HCT116 (cell line): ENCODE data around the gene GNAO1. TPM values are rescaled to one million over a fixed set of nuclear protein-coding genes. Genes with fewer than 3 reads are reported as not detected.

Experiments used
- ATAC-seq: fragments of 200-7000 bp; cut with Tn5 transposase; 2 replicates; pipeline ENCODE4 v1.9.1; 2020; ENCODE audit warnings: mild to moderate bottlenecking, moderate library complexity
- BruUV-seq: library from RNA; stranded (reverse); fragments of 400-500 nt; replicated peaks from 2 replicates; lab custom pipeline; 2021; lab: Mats Ljungman, UMichigan
- CTCF ChIA-PET: fragments of 300-600 bp; sonication (Branson Sonifier 250); formaldehyde crosslinking; loops from one replicate; lab custom pipeline; 2021; ENCODE audit warnings: antibody characterized with exemption; lab: Charles Lee
- POLR2A ChIA-PET: fragments of 300-600, 350-600 bp; sonication (Branson Sonifier 250); formaldehyde crosslinking; loops from one replicate; lab custom pipeline; 2021; ENCODE audit warnings: antibody characterized with exemption; lab: Charles Lee
- RAD21 ChIA-PET, 2 experiments: fragments of 300-600 bp; sonication (Branson Sonifier 250); formaldehyde crosslinking; loops; one replicate each; lab custom pipeline; 2023; ENCODE audit warnings: low total read pairs in 2 of 2; ENCODE audit not compliant: uncharacterized antibody in 2 of 2, unreplicated experiment in 2 of 2, low non-redundant PET in 1 of 2; lab: Charles Lee
- DNase-seq: peaks from one replicate; pipeline ENCODE4 v3.0.0-alpha.2; 2010; ENCODE audit warnings: low read depth, low spot score
- H2AFZ ChIP-seq: fragments of 200-600 bp; shearing (Covaris generic), sonication (generic); 2 replicates; pipeline ENCODE4 v1.6.1; 2017; ENCODE audit warnings: low read depth, mixed run types, mixed read lengths, antibody characterized with exemption, low read length; ENCODE audit not compliant: poor library complexity, severe bottlenecking
- H3K27ac ChIP-seq: 2 replicates; pipeline ENCODE4 v1.5.1; 2012; ENCODE audit warnings: low read depth, low read length
- H3K27me3 ChIP-seq: fragments of 200-600 bp; sonication (generic); 2 replicates; pipeline ENCODE4 v1.6.1; 2016; ENCODE audit warnings: mixed run types, low read length, mixed read lengths; ENCODE audit not compliant: insufficient read depth
- H3K36me3 ChIP-seq, 2 experiments: fragments of 200-500 bp in 1 of 2; fragments of 200-600 bp in 1 of 2; sonication (Bioruptor generic) in 1 of 2; sonication (generic) in 1 of 2; 2 replicates each; pipeline versions ENCODE4 v1.5.1 to v1.6.1; 2014 to 2016; ENCODE audit warnings: low read length in 2 of 2, inconsistent platforms in 1 of 2, mixed read lengths in 1 of 2, mixed run types in 1 of 2; ENCODE audit not compliant: insufficient read depth in 2 of 2, control insufficient read depth in 1 of 2
- H3K4me1 ChIP-seq, 2 experiments: fragments of 200-600 bp in 1 of 2; sonication (generic) in 1 of 2; 2 replicates each; pipeline versions ENCODE4 v1.5.1 to v1.6.1; 2012 to 2017; ENCODE audit warnings: low read length in 2 of 2, inconsistent platforms in 1 of 2, mild to moderate bottlenecking in 1 of 2, mixed read lengths in 1 of 2, mixed run types in 1 of 2, moderate library complexity in 1 of 2; ENCODE audit not compliant: insufficient read depth in 2 of 2, control insufficient read depth in 1 of 2
- H3K4me2 ChIP-seq: fragments of 200-600 bp; sonication (generic); 2 replicates; pipeline ENCODE4 v1.6.1; 2017; ENCODE audit warnings: mixed run types, low read length, mixed read lengths
- H3K4me3 ChIP-seq, 2 experiments: fragments of 200-600 bp in 1 of 2; sonication (generic) in 1 of 2; replicated peaks in 1 of 2; 2 replicates each; pipeline ENCODE4 v1.5.1; 2011 to 2016; ENCODE audit warnings: low read length in 2 of 2, control low read depth in 1 of 2, low read depth in 1 of 2, mild to moderate bottlenecking in 1 of 2, mixed read lengths in 1 of 2, mixed run types in 1 of 2
- H3K79me2 ChIP-seq: fragments of 200-600 bp; sonication (generic); 2 replicates; pipeline ENCODE4 v1.6.1; 2017; ENCODE audit warnings: mild to moderate bottlenecking, mixed run types, low read length, moderate library complexity, mixed read lengths; ENCODE audit not compliant: insufficient read depth
- H3K9ac ChIP-seq: fragments of 200-600 bp; sonication (generic); 2 replicates; pipeline ENCODE4 v1.6.1; 2016; ENCODE audit warnings: low read length, mixed read lengths
- H3K9me2 ChIP-seq: fragments of 200-600 bp; sonication (generic), shearing (Covaris generic); 2 replicates; pipeline ENCODE4 v1.6.1; 2017; ENCODE audit warnings: mixed run types, mild to moderate bottlenecking, moderate library complexity; ENCODE audit not compliant: insufficient read depth
- H3K9me3 ChIP-seq, 2 experiments: fragments of 200-500 bp in 1 of 2; fragments of 200-600 bp in 1 of 2; sonication (Bioruptor generic) in 1 of 2; sonication (generic) in 1 of 2; 2 replicates each; pipeline ENCODE4 v1.6.1; 2014 to 2017; ENCODE audit warnings: low read length in 2 of 2, mixed read lengths in 2 of 2, inconsistent platforms in 1 of 2, low read depth in 1 of 2, mild to moderate bottlenecking in 1 of 2, mixed run types in 1 of 2, moderate library complexity in 1 of 2; ENCODE audit not compliant: control insufficient read depth in 1 of 2, insufficient read depth in 1 of 2
- H4K20me1 ChIP-seq: fragments of 200-600 bp; sonication (generic), shearing (Covaris generic); 2 replicates; pipeline ENCODE4 v1.6.1; 2017; ENCODE audit warnings: mixed run types, mild to moderate bottlenecking, moderate library complexity; ENCODE audit not compliant: insufficient read depth
- ATF3 ChIP-seq: IDR thresholded peaks from 2 replicates; pipeline ENCODE4 v1.6.1; 2012
- CEBPB ChIP-seq: IDR thresholded peaks from 2 replicates; pipeline ENCODE4 v1.6.1; 2012; ENCODE audit warnings: low read depth
- CTCF ChIP-seq, 3 experiments: fragments of 200-600 bp in 1 of 3; sonication (generic) in 1 of 3; IDR thresholded peaks in 2 of 3; conservative IDR thresholded peaks in 1 of 3; 2 replicates each; pipeline ENCODE4 v1.5.1; 2012 to 2017; ENCODE audit warnings: low read depth in 2 of 3, low read length in 2 of 3, antibody characterized with exemption in 1 of 3, borderline replicate concordance in 1 of 3, control low read depth in 1 of 3, mild to moderate bottlenecking in 1 of 3, mixed read lengths in 1 of 3, mixed run types in 1 of 3, moderate library complexity in 1 of 3; ENCODE audit not compliant: insufficient read depth in 1 of 3
- EGR1 ChIP-seq: IDR thresholded peaks from 2 replicates; pipeline ENCODE4 v1.6.1; 2012; ENCODE audit warnings: low read depth
- EZH2 ChIP-seq: fragments of 200-600 bp; sonication (generic); IDR thresholded peaks from 2 replicates; pipeline ENCODE4 v1.6.1; 2017; ENCODE audit warnings: antibody characterized with exemption, mixed run types
- EZH2phosphoT487 ChIP-seq: fragments of 200-600 bp; IDR thresholded peaks from 2 replicates; pipeline ENCODE4 v1.6.1; 2018; ENCODE audit warnings: antibody characterized with exemption, borderline replicate concordance
- FOSL1 ChIP-seq: IDR thresholded peaks from 2 replicates; pipeline ENCODE4 v1.6.1; 2012; ENCODE audit warnings: low read depth
- MAX ChIP-seq: IDR thresholded peaks from 2 replicates; pipeline ENCODE4 v1.6.1; 2012
- POLR2A ChIP-seq: IDR thresholded peaks from 2 replicates; pipeline ENCODE4 v1.7.0; 2011; ENCODE audit warnings: borderline replicate concordance; ENCODE audit not compliant: insufficient read depth, insufficient read length; ENCODE audit errors: extremely low read depth
- RAD21 ChIP-seq: IDR thresholded peaks from 2 replicates; pipeline ENCODE4 v1.6.1; 2012; ENCODE audit warnings: low read depth, mild to moderate bottlenecking
- SIN3A ChIP-seq: IDR thresholded peaks from 2 replicates; pipeline ENCODE4 v1.6.1; 2012; ENCODE audit warnings: low read depth
- SP1 ChIP-seq: IDR thresholded peaks from 2 replicates; pipeline ENCODE4 v1.6.1; 2012; ENCODE audit warnings: low read depth
- SRF ChIP-seq: IDR thresholded peaks from 2 replicates; pipeline ENCODE4 v1.6.1; 2012; ENCODE audit warnings: low read depth
- TCF7L2 ChIP-seq: IDR thresholded peaks from 2 replicates; pipeline ENCODE4 v1.7.0; 2011; ENCODE audit warnings: borderline replicate concordance, inconsistent platforms; ENCODE audit not compliant: insufficient read depth, insufficient read length; ENCODE audit errors: extremely low read depth
- YY1 ChIP-seq: IDR thresholded peaks from 2 replicates; pipeline ENCODE4 v1.6.1; 2011; ENCODE audit warnings: low read length, low read depth, moderate library complexity, mild to moderate bottlenecking; ENCODE audit not compliant: insufficient replicate concordance; ENCODE audit errors: extremely low read depth
- ZFX ChIP-seq: fragments of 450-650 bp; IDR thresholded peaks from 2 replicates; pipeline ENCODE4 v1.6.1; 2017
- intact Hi-C: fragments of 100-400 bp; cut with micrococcal nuclease; formaldehyde crosslinking; loops from 2 replicates; pipeline ENCODE4 v1.10.0; 2022
- total RNA-seq: library from RNA; stranded (reverse); gene quantifications from one replicate; pipeline ENCODE4 v1.2.1, GENCODE V29; 2021; ENCODE audit not compliant: unreplicated experiment

GNAO1 gene
- total RNA-seq, 1 experiment from 2014 or later, result 0.12 TPM

GRCh38 chr16:56309008-56309407, 117.7 kb downstream of the GNAO1 start:
- BruUV-seq, result no TSS peak
- ChIA-PET POLR2A (no interaction called here), CTCF (no interaction called here), RAD21 (no interaction called here)
- H3K9me2 ChIP-seq, result no peaks in the 10 kb centered on the region
- H3K9me3 ChIP-seq, result no peaks in the 10 kb centered on the region
- H3K36me3 ChIP-seq, result no peaks in the 10 kb centered on the region
- no peak overlapping the region for H3K27ac ChIP-seq
- DNase-seq (no peak), ATAC-seq (no peak)
- no peaks in the 10 kb centered on the region for H3K79me2 ChIP-seq
- H3K9ac ChIP-seq, result no peak overlapping the region
- intact Hi-C loops, result no loop called here
- no peak overlapping the region for H2AFZ ChIP-seq
- no peaks in the 10 kb centered on the region for H4K20me1 ChIP-seq
- no peaks in the 10 kb centered on the region for H3K4me1 ChIP-seq
- TF ChIP-seq EZH2 (no peak), SP1 (no peak), SIN3A (no peak), CEBPB (no peak), ZFX (no peak), YY1 (no peak), POLR2A (no peak)
- H3K4me3 ChIP-seq, result no peak overlapping the region
- H3K4me2 ChIP-seq, result no peak overlapping the region
- no peaks in the 10 kb centered on the region for H3K27me3 ChIP-seq

- H3K9me3 ChIP-seq, result no peaks in the 10 kb centered on the region
- no peak overlapping the region for H2AFZ ChIP-seq
- TF ChIP-seq YY1 (no peak), SP1 (no peak), EZH2 (no peak), ATF3 (no peak), FOSL1 (no peak), CTCF (IDR thresholded peaks at IDR 0.05 in 2 of 3, conservative IDR thresholded peaks at IDR 0.05 in 1 of 3; ENCODE audit: borderline replicate concordance in 1 of 3, insufficient read depth in 1 of 3, low read depth in 2 of 3, low read length in 2 of 3) (no peak), RAD21 (no peak), EZH2phosphoT487 (no peak), POLR2A (no peak), CEBPB (no peak), SRF (no peak), SIN3A (no peak), TCF7L2 (no peak), MAX (no peak), EGR1 (no peak)
- ATAC-seq (no peak), DNase-seq (no peak)
- no peaks in the 10 kb centered on the region for H3K27me3 ChIP-seq
- H3K36me3 ChIP-seq, result no peaks in the 10 kb centered on the region
- CTCF ChIA-PET, result interaction anchor here (0.9 to 2.0 kb wide), 4 partner anchors 8 to 391 kb away, joined by 4 to 8 read pairs (median 6); no protein-coding TSS in a partner anchor
- no peak overlapping the region for H3K4me3 ChIP-seq
- intact Hi-C loops, result no loop called here
- H3K9ac ChIP-seq, result no peak overlapping the region
- no peaks in the 10 kb centered on the region for H4K20me1 ChIP-seq
- H3K27ac ChIP-seq, result no peak overlapping the region
- H3K79me2 ChIP-seq, result no peaks in the 10 kb centered on the region
- H3K9me2 ChIP-seq, result no peaks in the 10 kb centered on the region
- no peaks in the 10 kb centered on the region for H3K4me1 ChIP-seq
- RAD21 ChIA-PET, result interaction anchor here in 1 of 2 experiments (0.6 kb wide), 1 partner anchor 12 kb away, joined by 3 read pairs; no protein-coding TSS in a partner anchor
- H3K4me2 ChIP-seq, result no peak overlapping the region
- no TSS peak for BruUV-seq
- POLR2A ChIA-PET, result no interaction called here
Observed at GRCh38 chr16:56310690-56311089, 119.4 kb downstream of the GNAO1 start.
